Head of caudate nucleus (tissue), 42 donors: ENCODE results near the gene PLA2G2F.

Source experiments
- DNase-seq, 42 donors: peaks; one replicate each; pipeline versions ENCODE4 v3.0.0 to v3.0.0-alpha.2; 2020 to 2021; ENCODE audit warnings: mixed read lengths in 7 of 42
- intact Hi-C: fragments of 100-400 bp; cut with DNase I; formaldehyde crosslinking; loops from one replicate; pipeline ENCODE4 v1.15.0; 2022

Gene PLA2G2F

GRCh38 chr1:20158358-20159070 is 19.4 kb downstream of the PLA2G2F start:
- DNase-seq = peak in 1 of 42 donors; percentile 39
- intact Hi-C loops = no loop called here

DNA sequence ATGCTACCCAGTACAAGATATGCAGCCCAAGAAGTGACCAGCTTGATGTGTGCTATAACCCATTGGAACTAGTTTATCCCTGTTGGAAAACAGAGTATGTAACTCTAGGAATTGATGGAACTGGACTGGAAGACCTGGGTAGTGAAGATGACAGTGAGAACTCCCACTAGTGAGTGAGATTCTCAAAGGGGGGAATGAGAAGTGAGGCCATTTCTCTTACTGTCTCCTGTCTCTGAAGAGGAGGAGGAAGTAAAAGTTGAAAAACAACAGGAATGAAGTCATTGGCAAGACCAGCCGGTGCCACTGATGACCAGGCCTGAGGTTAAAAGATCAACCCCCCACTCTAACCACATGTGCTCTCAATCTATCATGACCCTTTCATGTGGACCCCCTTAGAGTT is 20.9 kb downstream of the PLA2G2F start:
- intact Hi-C loops = no loop called here
- DNase-seq = no peak

DNA sequence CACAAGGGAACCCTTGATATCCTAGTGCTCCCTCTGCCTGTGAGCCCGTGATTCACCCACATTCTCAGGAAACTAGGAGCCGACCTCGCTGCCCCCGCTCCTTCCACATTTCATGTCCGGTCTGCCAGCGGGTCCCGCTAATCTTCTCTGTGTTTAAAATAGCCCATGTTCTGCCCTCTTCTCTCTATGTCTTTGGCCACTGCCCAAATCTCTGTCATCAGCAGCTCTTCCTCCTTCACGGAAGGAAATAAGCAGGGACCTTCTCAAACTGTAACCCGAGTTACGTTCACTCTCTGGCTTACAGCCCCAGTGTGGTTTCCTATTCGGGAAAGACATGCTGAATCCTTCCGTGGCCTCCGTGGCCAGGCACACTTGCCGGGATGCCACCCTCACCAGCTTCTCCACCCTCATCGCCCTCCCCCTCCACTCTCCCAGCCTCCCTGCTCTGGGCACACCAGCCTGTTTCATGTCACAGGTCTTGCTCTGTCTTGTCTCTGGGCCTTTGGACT is 25.6 kb downstream of the PLA2G2F start:
- peak in 25 of 42 donors; percentile 8 to 59 (median 40) for DNase-seq
- intact Hi-C loops = no loop called here

DNA sequence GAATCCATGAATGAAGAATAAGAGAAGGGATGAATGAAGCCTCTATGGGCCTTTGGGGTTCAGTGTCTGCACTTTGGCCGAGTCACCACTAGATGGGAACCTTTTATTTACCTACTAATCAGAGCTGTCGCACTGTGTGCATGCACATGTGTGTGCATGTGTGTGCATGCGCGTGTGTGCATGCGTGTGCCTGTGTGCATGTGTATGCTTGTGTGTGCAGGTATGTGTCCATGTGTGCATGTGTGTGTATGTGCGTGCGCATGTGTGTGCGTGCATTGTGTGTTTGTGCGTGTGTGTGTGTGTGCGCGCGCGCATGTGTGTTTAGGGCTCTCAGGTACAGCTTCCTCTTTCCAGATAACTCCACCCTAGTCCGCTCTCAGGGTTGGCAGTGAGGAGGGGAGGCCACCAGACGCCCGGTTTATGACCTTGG is 26.4 kb downstream of the PLA2G2F start:
- no peak for DNase-seq
- intact Hi-C loops = no loop called here

GRCh38 chr1:20166051-20166450 is 26.9 kb downstream of the PLA2G2F start:
- peak in 2 of 42 donors; percentile 12 to 26 for DNase-seq
- intact Hi-C loops = no loop called here

DNA sequence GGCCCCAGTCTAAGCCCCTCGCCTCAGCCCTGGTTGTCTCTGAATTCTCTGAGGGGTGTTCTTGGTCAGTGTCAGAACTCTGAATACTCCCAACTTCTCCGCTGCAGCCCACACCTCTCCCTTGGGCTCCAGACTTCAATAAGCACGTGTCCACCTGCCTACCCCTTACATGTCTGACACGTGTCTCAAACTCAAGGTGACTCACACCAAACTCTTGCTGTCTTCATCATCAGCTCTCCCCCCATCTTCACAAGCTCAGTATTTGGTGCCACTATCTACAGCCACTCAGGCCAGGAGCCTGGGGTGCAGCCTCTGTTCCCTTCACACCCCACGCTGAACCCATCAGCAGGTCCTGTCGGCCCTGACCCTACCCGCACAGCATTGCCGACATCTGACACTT is 28.0 kb downstream of the PLA2G2F start:
- intact Hi-C loops = no loop called here
- no peak for DNase-seq

GRCh38 chr1:20168564-20169491 is 29.7 kb downstream of the PLA2G2F start:
- DNase-seq = peak in 30 of 42 donors; percentile 19 to 84 (median 55)
- intact Hi-C loops = no loop called here

- intact Hi-C loops = no loop called here
- no peak for DNase-seq
These were observed 30.8 kb downstream of the PLA2G2F start for GRCh38 chr1:20169932-20170331.

DNA sequence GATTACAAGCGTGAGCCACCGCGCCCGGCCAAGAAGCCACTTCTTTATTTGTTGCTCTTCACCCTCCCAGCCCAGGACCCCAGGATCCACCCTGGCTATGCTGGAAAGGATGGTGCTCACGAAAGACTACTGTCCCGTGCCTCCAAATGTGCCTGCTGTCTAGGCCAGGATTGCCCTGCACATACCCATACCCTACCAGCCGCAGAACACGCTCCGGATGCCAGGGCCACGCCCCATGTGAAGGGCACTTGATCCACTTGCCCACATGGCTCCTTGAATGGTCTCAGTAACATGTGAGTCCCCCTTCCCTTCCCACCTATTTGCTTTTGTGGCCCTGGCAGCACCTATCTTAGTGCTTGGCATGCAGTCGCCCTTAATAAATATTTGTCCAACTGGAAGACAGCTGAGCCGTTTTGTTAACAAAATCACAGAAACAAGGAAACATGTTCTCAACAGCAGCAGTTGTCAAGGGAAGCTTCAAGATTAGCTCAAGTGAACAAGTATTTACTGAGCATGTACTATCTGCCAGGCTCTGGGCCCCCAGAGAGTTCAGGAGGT is 33.0 kb downstream of the PLA2G2F start:
- intact Hi-C loops = no loop called here
- DNase-seq = no peak

DNA sequence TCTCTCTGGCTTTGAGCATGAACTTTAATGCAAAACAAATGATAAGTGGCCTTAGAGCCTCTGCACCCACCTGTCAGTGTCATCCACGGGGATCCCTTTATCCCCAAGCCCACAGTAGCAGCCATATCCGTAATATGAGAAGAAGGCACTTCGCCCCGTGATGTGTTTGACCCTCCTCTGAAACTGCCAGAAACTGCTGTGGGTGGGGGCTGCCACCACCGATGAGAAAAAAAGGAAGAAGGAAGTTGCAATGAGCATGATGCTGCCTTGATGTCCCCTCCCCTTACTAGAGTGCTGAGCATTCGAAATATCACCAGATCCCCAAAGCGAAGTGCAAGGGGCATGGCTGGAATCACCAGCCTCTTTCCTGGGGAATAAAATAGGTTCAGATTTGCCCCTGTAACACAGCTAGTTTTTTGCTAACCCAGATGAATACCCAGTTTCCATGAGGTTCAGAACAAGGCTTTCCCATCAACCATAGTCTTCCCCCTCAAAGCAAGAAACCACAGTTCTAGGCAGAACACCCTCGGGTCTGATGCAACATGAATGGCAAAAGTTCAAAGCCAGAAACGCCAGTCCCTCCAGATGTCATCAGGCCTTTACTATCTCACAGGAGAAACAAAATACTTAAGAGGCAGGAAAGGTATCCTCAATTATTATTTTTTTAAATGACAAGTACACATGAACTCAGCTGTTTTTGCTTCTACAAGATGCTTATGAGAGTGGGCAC is 36.0 kb downstream of the PLA2G2F start:
- intact Hi-C loops = no loop called here
- no peak for DNase-seq

- intact Hi-C loops = no loop called here
- DNase-seq = no peak
These were observed 39.7 kb downstream of the PLA2G2F start for GRCh38 chr1:20178634-20179370.

- no peak for DNase-seq
- intact Hi-C loops = no loop called here
These were observed 40.4 kb downstream of the PLA2G2F start for GRCh38 chr1:20179371-20180128.

DNA sequence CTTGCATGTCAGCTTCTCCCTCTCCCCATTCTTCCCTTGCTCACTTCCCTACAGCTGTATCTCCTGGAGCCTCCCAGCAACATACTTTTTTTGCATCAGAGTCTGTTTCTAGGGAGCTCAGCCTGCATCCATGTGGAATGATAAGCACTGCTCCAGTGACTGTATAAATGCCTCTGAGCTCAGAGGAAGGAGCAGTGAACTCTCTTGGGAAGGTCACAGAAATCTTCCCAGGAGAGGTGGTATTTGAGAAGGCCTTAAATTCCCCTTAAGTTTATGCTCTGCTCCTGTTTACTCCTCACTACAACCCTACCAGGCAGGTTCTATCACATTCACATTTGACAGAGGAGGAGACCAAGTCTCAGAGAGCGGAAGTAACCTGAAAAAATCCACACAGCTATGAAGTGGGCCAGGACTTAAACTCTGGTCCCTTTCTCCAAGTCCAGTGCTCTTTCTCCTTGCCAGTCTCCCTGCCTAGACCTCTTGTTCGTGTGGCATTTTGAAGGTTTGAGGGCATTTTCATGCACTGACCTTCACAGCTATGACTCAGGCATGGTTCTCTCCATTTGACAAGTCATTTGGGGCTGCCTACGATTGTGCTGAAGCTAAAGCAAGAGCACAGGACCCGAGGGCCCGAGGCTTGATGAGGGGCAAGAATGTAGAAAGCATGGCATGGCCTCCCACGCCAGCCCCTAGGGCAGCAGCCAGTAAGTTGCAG is 41.2 kb downstream of the PLA2G2F start:
- DNase-seq = no peak
- intact Hi-C loops = no loop called here

GRCh38 chr1:20180844-20181207 is 41.7 kb downstream of the PLA2G2F start:
- DNase-seq = no peak
- intact Hi-C loops = no loop called here

- DNase-seq = no peak
- intact Hi-C loops = no loop called here
These were observed 43.3 kb downstream of the PLA2G2F start for GRCh38 chr1:20182415-20182814.

GRCh38 chr1:20183035-20183434 is 43.9 kb downstream of the PLA2G2F start:
- intact Hi-C loops = no loop called here
- DNase-seq = no peak

DNA sequence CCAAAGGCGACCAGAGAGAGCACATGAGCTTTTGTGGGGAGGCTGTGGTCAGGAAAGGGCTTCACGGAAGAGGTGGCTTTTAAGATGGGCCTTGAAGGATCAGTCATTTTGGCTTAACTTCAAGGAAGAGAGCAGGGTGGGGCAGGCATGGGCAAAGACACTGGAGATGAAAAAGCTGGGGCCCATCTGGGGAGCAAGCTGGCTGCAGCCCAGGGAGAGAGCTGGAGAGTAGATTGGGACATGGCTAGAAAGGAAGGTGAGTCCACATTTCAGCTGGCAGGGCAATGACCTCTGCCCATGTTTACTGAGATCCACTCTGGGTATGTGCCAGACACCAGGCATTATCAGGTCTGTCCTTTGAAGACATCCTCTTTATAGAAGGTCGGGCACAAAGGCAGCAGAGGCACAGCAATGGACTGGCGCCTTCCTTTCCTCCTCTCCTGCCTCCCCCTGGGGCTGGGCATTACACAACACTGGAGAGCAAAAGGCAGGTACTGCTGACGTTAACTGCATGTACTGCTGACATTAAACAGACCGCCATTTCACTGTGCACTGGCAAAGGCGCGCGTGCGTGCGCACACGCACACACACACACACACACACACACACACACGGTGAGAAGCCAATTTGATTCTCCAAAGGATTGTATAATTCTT is 44.6 kb downstream of the PLA2G2F start:
- intact Hi-C loops = no loop called here

More for the DNA sequence above, 44.6 kb downstream of the PLA2G2F start:
- DNase-seq = peak in 23 of 42 donors; percentile 30 to 72 (median 58)
